B cell (primary cell): ENCODE data around the gene VCX. TPM values are rescaled to one million over a fixed set of nuclear protein-coding genes. Genes with fewer than 3 reads are reported as not detected.

Source experiments
- ATAC-seq: fragments of 200-7000 bp; cut with Tn5 transposase; one replicate; pipeline ENCODE4 v1.10.0; 2021; ENCODE audit warnings: low read depth, mild to moderate bottlenecking, moderate number of reproducible peaks, moderate library complexity
- CTCF ChIA-PET: fragments of 350-600 bp; sonication (Branson Sonifier 250); formaldehyde crosslinking; loops from one replicate; lab custom pipeline; 2021; ENCODE audit warnings: antibody characterized with exemption, inconsistent platforms; lab: Charles Lee
- POLR2A ChIA-PET: fragments of 350-600 bp; sonication (Branson Sonifier 250); formaldehyde crosslinking; loops from one replicate; lab custom pipeline; 2021; ENCODE audit warnings: antibody characterized with exemption; lab: Charles Lee
- DNase-seq: peaks from one replicate; pipeline ENCODE4 v3.0.0; 2013
- H2AFZ ChIP-seq: 2 replicates; pipeline ENCODE4 v1.6.1; 2012; ENCODE audit warnings: mild to moderate bottlenecking, low read depth, low read length; ENCODE audit not compliant: insufficient read depth, poor library complexity, severe bottlenecking
- H3K27ac ChIP-seq, 2 donors: 1 replicate in 1 of 2; 2 replicates in 1 of 2; pipeline ENCODE4 v1.5.1; 2012 to 2013; ENCODE audit warnings: low read length in 2 of 2, mild to moderate bottlenecking in 2 of 2, moderate library complexity in 1 of 2
- H3K27me3 ChIP-seq, 4 experiments: fragments of 200-600 bp in 1 of 4; sonication (generic) in 1 of 4; replicated peaks in 1 of 4; 1 replicate in 2 of 4; 2 replicates in 2 of 4; pipeline versions ENCODE4 v1.6.1 to v1.7.0; 2013 to 2016; ENCODE audit warnings: low read length in 3 of 4, mild to moderate bottlenecking in 2 of 4, mixed read lengths in 1 of 4, moderate library complexity in 1 of 4; ENCODE audit not compliant: insufficient read depth in 4 of 4, control insufficient read depth in 3 of 4; ENCODE audit errors: control extremely low read depth in 1 of 4
- H3K36me3 ChIP-seq, 2 experiments: replicated peaks in 1 of 2; 1 replicate in 1 of 2; 2 replicates in 1 of 2; pipeline versions ENCODE4 v1.6.1 to v1.7.1; 2013; ENCODE audit warnings: low read length in 1 of 2; ENCODE audit not compliant: insufficient read depth in 2 of 2, control insufficient read depth in 1 of 2; ENCODE audit errors: control extremely low read depth in 1 of 2, extremely low read depth in 1 of 2
- H3K4me1 ChIP-seq, 2 donors: fragments of 200-600 bp in 1 of 2; sonication (generic) in 1 of 2; 1 replicate in 1 of 2; 2 replicates in 1 of 2; pipeline versions ENCODE4 v1.5.1 to v1.6.1; 2013 to 2017; ENCODE audit warnings: low read length in 2 of 2; ENCODE audit not compliant: control insufficient read depth in 2 of 2, insufficient read depth in 2 of 2
- H3K4me2 ChIP-seq: replicated peaks from 2 replicates; pipeline ENCODE3; 2012; ENCODE audit warnings: mild to moderate bottlenecking, low read depth, low read length; ENCODE audit not compliant: poor library complexity, severe bottlenecking
- H3K4me3 ChIP-seq, 5 experiments: fragments of 200-600 bp in 1 of 5; sonication (generic) in 1 of 5; 1 replicate in 3 of 5; 2 replicates in 2 of 5; pipeline versions ENCODE4 v1.5.1 to v1.7.0; 2011 to 2016; ENCODE audit warnings: low read length in 4 of 5, mild to moderate bottlenecking in 4 of 5, low read depth in 2 of 5, control low read depth in 1 of 5, moderate library complexity in 1 of 5; ENCODE audit not compliant: insufficient read depth in 1 of 5; ENCODE audit errors: control extremely low read depth in 1 of 5, extremely low read depth in 1 of 5
- H3K79me2 ChIP-seq: fragments of 200-600 bp; sonication (generic); one replicate; pipeline ENCODE4 v1.6.0; 2016; ENCODE audit warnings: low read length; ENCODE audit not compliant: control insufficient read depth, insufficient read depth
- H3K9ac ChIP-seq: fragments of 200-600 bp; sonication (generic); 2 replicates; pipeline ENCODE4 v1.6.1; 2017; ENCODE audit warnings: mild to moderate bottlenecking, low read length, moderate library complexity
- H3K9me3 ChIP-seq, 3 donors: one replicate each; pipeline versions ENCODE4 v1.6.1 to v1.7.1; 2013; ENCODE audit warnings: low read length in 2 of 3; ENCODE audit not compliant: control insufficient read depth in 2 of 3, insufficient read depth in 1 of 3; ENCODE audit errors: control extremely low read depth in 1 of 3
- H4K20me1 ChIP-seq: 2 replicates; pipeline ENCODE4 v1.6.0; 2012; ENCODE audit warnings: mild to moderate bottlenecking, low read length; ENCODE audit not compliant: insufficient read depth, control insufficient read depth, poor library complexity, severe bottlenecking
- H3K27ac Mint-ChIP-seq: one replicate; pipeline ENCODE4 v1.8.0; 2021; ENCODE audit warnings: mixed read lengths
- H3K27me3 Mint-ChIP-seq: one replicate; pipeline ENCODE4 v1.8.0; 2021; ENCODE audit warnings: mixed read lengths
- H3K4me1 Mint-ChIP-seq: one replicate; pipeline ENCODE4 v1.8.0; 2021; ENCODE audit warnings: mixed read lengths
- H3K4me3 Mint-ChIP-seq: one replicate; pipeline ENCODE4 v1.8.0; 2021; ENCODE audit warnings: mixed read lengths
- H3K9me3 Mint-ChIP-seq: one replicate; pipeline ENCODE4 v1.8.0; 2022; ENCODE audit warnings: mixed read lengths; ENCODE audit not compliant: insufficient read depth
- CTCF ChIP-seq: fragments of 200-600 bp; IDR thresholded peaks from one replicate; pipeline ENCODE4 v1.8.0; 2022; ENCODE audit warnings: antibody characterized with exemption, mild to moderate bottlenecking
- EZH2 ChIP-seq: IDR thresholded peaks from 2 replicates; pipeline ENCODE4 v1.6.1; 2012; ENCODE audit warnings: borderline replicate concordance, low read depth, mild to moderate bottlenecking, moderate library complexity, low read length; ENCODE audit not compliant: insufficient read depth, poor library complexity, severe bottlenecking
- WGBS: methylation state at CpG from one replicate; pipeline ENCODE4 v1.1.5; 2013; ENCODE audit warnings: missing lambda C conversion rate; ENCODE audit not compliant: insufficient coverage; 5-methylcytosine and 5-hydroxymethylcytosine counted together
- intact Hi-C: fragments of 100-400 bp; cut with micrococcal nuclease; formaldehyde crosslinking; loops from one replicate; pipeline ENCODE4 v1.10.0; 2022
- polyA plus RNA-seq: library from polyadenylated mRNA; depleted of rRNA; stranded (reverse); fragments of >200 nt; gene quantifications from 2 replicates; pipeline ENCODE4 v1.2.3, GENCODE V29; 2012
- total RNA-seq, 2 donors: library from RNA; stranded (reverse); fragments of 120-200 nt in 1 of 2; gene quantifications; 1 replicate in 1 of 2; 2 replicates in 1 of 2; pipeline versions ENCODE4 v1.2.3 to v1.2.4, GENCODE V29; 2013 to 2022

VCX gene
- total and polyA plus RNA-seq, 2 donors (not counting 1 experiment from before 2014, with no cell fraction given), result not detected

- ATAC-seq, result no peak
- Mint-ChIP-seq H3K4me1 (no peaks in the 10 kb centered on the region), H3K4me3 (no peak overlapping the region), H3K27ac (no peak overlapping the region), H3K9me3 (no peaks in the 10 kb centered on the region), H3K27me3 (no peaks in the 10 kb centered on the region)
- ChIA-PET CTCF (no interaction called here), POLR2A (no interaction called here)
- Histone ChIP-seq H4K20me1 (no peaks in the 10 kb centered on the region), H3K4me2 (no peak overlapping the region), H3K9me3 (no peaks in the 10 kb centered on the region), H3K27ac (no peak overlapping the region), H3K4me3 (no peak overlapping the region), H2AFZ (no peak overlapping the region), H3K4me1 (no peaks in the 10 kb centered on the region), H3K27me3 (no peaks in the 10 kb centered on the region), H3K36me3 (no peaks in the 10 kb centered on the region), H3K79me2 (no peaks in the 10 kb centered on the region), H3K9ac (no peak overlapping the region)
- TF ChIP-seq CTCF (no peak), EZH2 (no peak)
- intact Hi-C loops, result no loop called here
- WGBS, result no CpG with 5 or more reads among the region's 2 CpGs
- DNase-seq, result no peak
Observed at GRCh38 chrX:7889680-7890079, 46.7 kb downstream of the VCX start.

- ATAC-seq, result no peak
- 84% methylated on average over 6 of the region's 9 CpGs for WGBS
- Histone ChIP-seq H3K4me3 (no peak overlapping the region), H3K4me1 (no peaks in the 10 kb centered on the region), H3K4me2 (no peak overlapping the region), H3K9ac (no peak overlapping the region), H4K20me1 (no peaks in the 10 kb centered on the region), H2AFZ (no peak overlapping the region), H3K36me3 (no peaks in the 10 kb centered on the region), H3K9me3 (no peaks in the 10 kb centered on the region), H3K27ac (no peak overlapping the region), H3K27me3 (no peaks in the 10 kb centered on the region), H3K79me2 (no peaks in the 10 kb centered on the region)
- no peak for DNase-seq
- Mint-ChIP-seq H3K27ac (no peak overlapping the region), H3K27me3 (no peaks in the 10 kb centered on the region), H3K4me3 (no peak overlapping the region), H3K4me1 (no peaks in the 10 kb centered on the region), H3K9me3 (no peaks in the 10 kb centered on the region)
- intact Hi-C loops, result no loop called here
- ChIA-PET CTCF (no interaction called here), POLR2A (no interaction called here)
- TF ChIP-seq EZH2, result no peak
- TF ChIP-seq CTCF, result no peak
Observed at GRCh38 chrX:7891928-7892327, 49.0 kb downstream of the VCX start.

Other genes starting within 250 kb of the VCX start
- 4.4 TPM in 2 replicates for gene PNPLA4, start 84.2 kb downstream of the VCX start, total RNA-seq
- 8.6 and 9.9 TPM in 2 replicates for gene PNPLA4, start 84.2 kb downstream of the VCX start, polyA plus RNA-seq